ENCODE measurements around the gene ALDH16A1. TPM values are rescaled to one million over a fixed set of nuclear protein-coding genes. Genes with fewer than 3 reads are reported as not detected.

Gene ALDH16A1
- total and polyA plus RNA-seq, 10 of the 15 experiments (the other 5 are each of a cell fraction or from before 2014, with no cell fraction given), result 1.7 to 49.3 (median 18.1) TPM

- Histone ChIP-seq H3K4me2 (ENCODE audit: control insufficient read depth, insufficient read depth) (no peak overlapping the region), H3K4me3 (no peak overlapping the region), H3K9me3 (replicated peaks; ENCODE audit: control insufficient read depth, insufficient read depth, low read length) (no peaks in the 10 kb centered on the region), H3K27ac (ENCODE audit: control insufficient read depth, insufficient read depth) (no peak overlapping the region), H4K20me1 (ENCODE audit: control insufficient read depth, insufficient read depth) (no peaks in the 10 kb centered on the region), H3K4me1 (ENCODE audit: control insufficient read depth, insufficient read depth, low read length) (peaks cover 20% of the 10 kb centered on the region), H2AFZ (ENCODE audit: control insufficient read depth, low read depth, low read length) (no peak overlapping the region), H3K79me2 (ENCODE audit: control insufficient read depth, insufficient read depth, low read length) (no peaks in the 10 kb centered on the region), H3K27me3 (replicated peaks in 1 of 2; ENCODE audit: control insufficient read depth in 2 of 2, insufficient read depth in 2 of 2, low read length in 1 of 2) (no peaks in the 10 kb centered on the region), H3K36me3 (ENCODE audit: control insufficient read depth in 2 of 2, insufficient read depth in 2 of 2, low read length in 1 of 2) (no peaks in the 10 kb centered on the region), H3K9ac (ENCODE audit: control insufficient read depth, insufficient read depth, low read length) (no peak overlapping the region)
- BruUV-seq (replicated peaks), result no TSS peak
- SMC1A ChIA-PET (ENCODE audit: uncharacterized antibody, unreplicated experiment), result interaction anchor here (0.7 kb wide), 2 partner anchors 18 to 176 kb away, joined by 3 read pairs; no protein-coding TSS in a partner anchor
- TF ChIP-seq ATF2 (IDR thresholded peaks at IDR 0.05; ENCODE audit: low read length) (no peak), ETV6 (conservative IDR thresholded peaks at IDR 0.05 in 1 of 2, IDR thresholded peaks at IDR 0.05 in 1 of 2; ENCODE audit: borderline replicate concordance in 1 of 2, low read depth in 1 of 2) (peak in 1 of 2 experiments; percentile 58; a peak in 1 of 4 replicates)
- FAIRE-seq (no peak), DNase-seq (ENCODE audit: low read depth, low spot score) (no peak), ATAC-seq (no peak)
- intact Hi-C loops (cut with micrococcal nuclease; ENCODE audit: unreplicated experiment) (no loop called here), in situ Hi-C loops (cut with MboI) (no loop called here)
- CTCF ChIA-PET, result interaction anchor here (0.9 to 2.5 kb wide), 7 partner anchors 9 to 314 kb away, joined by 3 to 8 read pairs (median 4); partner anchors contain the start of gene FLT3LG
- RAD21 ChIA-PET (ENCODE audit: unreplicated experiment), result no interaction called here
- 25% methylated on average over 3 of the region's 3 CpGs for WGBS (ENCODE audit: insufficient coverage, insufficient replicate concordance, low lambda C conversion rate, missing lambda C conversion rate)
- POLR2A ChIA-PET, result interaction anchor here (0.7 to 1.1 kb wide), 2 partner anchors 14 to 59 kb away, joined by 3 read pairs; no protein-coding TSS in a partner anchor
These were observed 41.2 kb upstream of the ALDH16A1 start for GRCh38 chr19:49411681-49412326.

- no peaks in the 10 kb centered on the region for H3K9me3 ChIP-seq (replicated peaks; ENCODE audit: control insufficient read depth, insufficient read depth, low read length)
- 0 out of 4 replicates have a peak, but pooled peaks cover 0 to 1% of the 10 kb centered on the region in 2 experiments for H3K27me3 ChIP-seq (replicated peaks in 1 of 2; ENCODE audit: control insufficient read depth in 2 of 2, insufficient read depth in 2 of 2, low read length in 1 of 2)
- H3K4me1 ChIP-seq (ENCODE audit: control insufficient read depth, insufficient read depth, low read length), result peaks cover 20% of the 10 kb centered on the region
- ChIA-PET RAD21 (ENCODE audit: unreplicated experiment) (interaction anchor here (0.6 to 1.5 kb wide), 2 partner anchors 10 to 11 kb away, joined by 4 read pairs; no protein-coding TSS in a partner anchor), POLR2A (interaction anchor here (1.6 kb wide), 1 partner anchor 38 kb away, joined by 5 read pairs; the partner anchor contains the start of gene PIH1D1), CTCF (interaction anchor here (0.6 to 2.5 kb wide), 4 partner anchors 10 to 205 kb away, joined by 3 to 7 read pairs (median 4); partner anchors contain the start of gene GFY), SMC1A (ENCODE audit: uncharacterized antibody, unreplicated experiment) (interaction anchor here (0.6 to 1.1 kb wide), 3 partner anchors 8 to 57 kb away, joined by 3 to 4 read pairs (median 3); partner anchors contain the start of gene GFY)
- BruUV-seq (replicated peaks), result no TSS peak
- no peak overlapping the region for H2AFZ ChIP-seq (ENCODE audit: control insufficient read depth, low read depth, low read length)
- in situ Hi-C loops (cut with MboI), result no loop called here
- H3K4me2 ChIP-seq (ENCODE audit: control insufficient read depth, insufficient read depth), result no peak overlapping the region
- WGBS (ENCODE audit: insufficient coverage, insufficient replicate concordance, low lambda C conversion rate, missing lambda C conversion rate), result 67% methylated on average over 8 of the region's 9 CpGs
- no peaks in the 10 kb centered on the region for H3K36me3 ChIP-seq (ENCODE audit: control insufficient read depth in 2 of 2, insufficient read depth in 2 of 2, low read length in 1 of 2)
- no peak for FAIRE-seq
- no peaks in the 10 kb centered on the region for H3K79me2 ChIP-seq (ENCODE audit: control insufficient read depth, insufficient read depth, low read length)
- no peak overlapping the region for H3K9ac ChIP-seq (ENCODE audit: control insufficient read depth, insufficient read depth, low read length)
- intact Hi-C loops (cut with micrococcal nuclease; ENCODE audit: unreplicated experiment), result no loop called here
- no peak for ATAC-seq
- no peak overlapping the region for H3K27ac ChIP-seq (ENCODE audit: control insufficient read depth, insufficient read depth)
- no peak for DNase-seq (ENCODE audit: low read depth, low spot score)
- no peak overlapping the region for H3K4me3 ChIP-seq
- no peaks in the 10 kb centered on the region for H4K20me1 ChIP-seq (ENCODE audit: control insufficient read depth, insufficient read depth)
- no peak for TF ChIP-seq ZBTB11 (CRISPR knock-in tag; IDR thresholded peaks at IDR 0.05)
- TF ChIP-seq SMAD1 (IDR thresholded peaks at IDR 0.05; ENCODE audit: low read depth, partially characterized antibody), result no peak
- TF ChIP-seq E2F4 (IDR thresholded peaks at IDR 0.05; ENCODE audit: low read depth, low read length), result no peak
- no peak for TF ChIP-seq SIN3A (IDR thresholded peaks at IDR 0.05; ENCODE audit: low read depth, low read length)
- no peak for TF ChIP-seq BACH1 (IDR thresholded peaks at IDR 0.05; ENCODE audit: borderline replicate concordance)
- TF ChIP-seq BRCA1 (IDR thresholded peaks at IDR 0.05; ENCODE audit: low read depth, low read length), result no peak
- TF ChIP-seq SUPT20H (IDR thresholded peaks at IDR 0.05; ENCODE audit: borderline replicate concordance, control insufficient read depth, low read depth, low read length), result no peak
These were observed 39.7 kb upstream of the ALDH16A1 start for GRCh38 chr19:49413348-49413747.

Measured in GM12878 (cell line).